DMS153 treated with DMSO at 0.1 percent for 48 hours (cell line): ENCODE data around the gene IP6K2.

Source experiments
- DNase-seq: peaks from one replicate; lab custom pipeline; 2025; ENCODE audit not compliant: unreplicated experiment; lab: John Stamatoyannopoulos, UW

IP6K2 gene

DNA sequence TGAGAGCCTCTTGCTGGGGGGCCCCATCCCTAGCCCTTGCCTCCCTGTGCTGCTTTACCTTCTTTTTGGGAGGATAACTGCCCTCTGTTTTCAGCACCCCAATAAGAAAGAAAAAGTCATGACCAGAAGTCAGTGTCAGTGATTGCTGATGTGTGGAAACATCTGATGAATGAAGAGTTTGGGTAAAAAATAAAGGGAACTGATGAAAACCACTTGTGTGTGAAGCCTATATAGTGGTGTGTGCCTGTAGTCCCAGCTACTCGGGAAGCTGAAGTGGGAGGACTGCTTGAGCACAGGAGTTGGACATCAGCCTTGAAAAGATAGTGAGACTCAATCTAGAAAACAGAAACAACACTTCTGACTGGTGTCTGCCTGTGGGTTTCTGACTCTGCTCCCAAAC, 44.5 kb downstream of the IP6K2 start:
- DNase-seq: no peak

DNA sequence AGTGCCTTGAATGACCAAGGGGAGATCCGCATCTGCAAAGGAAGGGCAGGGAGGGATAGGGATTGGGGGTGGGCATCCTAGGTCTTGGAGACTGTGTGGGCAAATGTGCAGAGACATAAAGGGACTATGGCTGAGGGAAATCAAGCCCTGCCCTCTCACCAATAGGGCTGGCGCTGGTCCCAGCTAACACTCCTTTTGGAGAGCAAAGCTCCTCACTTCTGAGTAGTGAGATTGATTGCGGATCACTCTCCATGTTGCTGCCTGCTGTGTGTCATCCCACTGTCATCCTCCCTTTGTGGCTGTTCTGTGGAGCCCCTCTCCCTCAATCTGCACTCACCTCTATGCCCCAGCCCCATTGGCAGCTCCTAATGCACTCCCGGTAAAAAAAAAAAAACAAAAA, 52.1 kb downstream of the IP6K2 start:
- DNase-seq: no peak

- no peak for DNase-seq
Observed at GRCh38 chr3:48664313-48664644, 52.7 kb downstream of the IP6K2 start.

GRCh38 chr3:48663489-48664312, 53.3 kb downstream of the IP6K2 start:
- DNase-seq: peak; percentile 65

- peak; percentile 48 for DNase-seq
Observed at GRCh38 chr3:48662753-48663488, 54.1 kb downstream of the IP6K2 start, which contains the start of gene CELSR3. TSS of gene CELSR3 (minus strand) at chr3:48662886. CDS start at chr3:48662634, 252 bp downstream.

DNA sequence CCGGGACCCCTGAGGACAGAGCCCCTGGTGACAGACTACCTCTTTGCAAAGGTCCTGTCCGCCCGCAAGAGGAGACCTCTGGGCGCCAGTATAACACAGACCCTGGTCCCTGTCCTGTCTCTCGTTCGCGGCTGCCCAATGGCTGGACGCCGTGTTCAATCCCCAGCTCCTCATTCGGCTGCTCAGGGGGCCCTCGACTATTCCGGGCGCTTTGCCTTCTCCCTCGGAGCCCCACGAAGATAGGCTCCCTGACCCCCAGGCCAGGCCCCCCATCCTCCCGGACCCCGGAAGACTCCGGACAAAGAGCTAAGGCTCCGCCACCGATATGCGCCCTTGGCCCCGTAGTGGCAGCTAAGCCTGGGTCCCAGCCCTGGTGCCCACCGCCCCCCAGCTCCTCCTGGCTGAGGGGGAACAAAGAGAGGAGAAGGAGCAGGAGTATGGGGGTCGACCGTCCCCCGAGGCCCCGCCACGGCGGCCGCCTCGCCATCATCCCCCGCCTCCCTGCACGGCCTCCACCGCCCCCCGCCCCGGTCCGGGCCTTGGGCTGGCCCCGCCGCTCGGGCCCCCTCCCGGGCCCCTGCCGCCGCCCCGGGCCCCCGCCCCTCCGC, 54.8 kb downstream of the IP6K2 start:
- no peak for DNase-seq

DNA sequence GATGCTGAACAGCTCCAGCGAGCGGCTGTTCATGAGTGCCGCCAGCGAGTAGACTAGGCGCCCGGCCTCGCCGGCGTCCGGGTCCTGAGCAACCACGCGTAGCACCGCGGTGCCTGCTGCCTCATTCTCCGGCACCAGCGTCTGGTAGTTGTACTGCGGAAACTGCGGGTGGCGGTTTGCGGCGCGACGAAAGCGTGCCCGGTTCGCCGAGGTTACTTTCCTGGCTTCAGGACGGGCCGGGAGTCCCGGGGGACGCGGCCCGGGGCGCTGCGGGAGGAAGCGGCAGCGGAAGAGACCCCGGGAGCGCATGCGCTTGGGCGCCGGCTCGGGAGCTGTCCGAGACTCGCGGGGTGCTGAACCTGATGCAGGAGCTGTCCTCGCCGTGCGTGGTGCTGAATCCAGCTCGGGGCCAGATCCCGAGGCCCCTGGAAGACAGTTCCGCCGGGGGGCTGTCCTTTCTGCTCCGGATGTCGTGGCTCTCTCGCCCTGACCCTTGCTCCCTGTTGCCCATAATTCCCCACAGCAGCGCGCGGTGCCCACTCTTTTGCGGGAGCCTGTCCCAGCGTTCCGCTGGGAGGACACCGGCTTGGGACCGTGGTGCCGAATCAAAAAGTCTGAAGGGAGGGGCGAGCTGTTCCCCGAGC, 55.4 kb downstream of the IP6K2 start:
- no peak for DNase-seq

DNA sequence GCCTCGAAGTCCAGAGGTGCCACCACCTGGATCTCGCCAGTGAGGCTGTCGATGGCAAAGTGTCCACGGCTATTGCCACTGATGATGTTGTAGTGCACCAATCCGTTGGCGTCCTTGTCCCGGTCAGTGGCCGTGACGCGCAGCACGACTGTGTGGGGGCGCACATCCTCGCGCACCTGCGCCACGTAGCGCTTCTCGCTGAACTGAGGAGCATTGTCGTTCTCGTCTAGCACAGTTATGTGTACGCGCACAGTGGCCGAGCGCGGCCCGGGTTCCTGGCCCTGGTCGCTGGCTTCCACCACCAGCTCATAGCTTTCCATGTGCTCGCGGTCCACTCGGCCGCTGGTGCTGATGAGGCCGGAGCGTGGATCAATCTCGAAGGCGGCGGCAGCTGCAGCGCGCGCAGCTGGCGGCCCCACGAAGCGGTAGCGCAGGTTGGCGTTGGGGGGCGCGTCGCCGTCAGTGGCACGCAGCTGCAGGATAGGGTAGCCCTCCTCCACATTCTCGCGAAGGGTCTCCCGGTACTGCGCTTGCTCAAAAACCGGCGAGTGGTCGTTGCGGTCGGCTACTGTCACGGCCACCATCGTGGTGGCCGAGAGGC, 56.1 kb downstream of the IP6K2 start:
- DNase-seq: no peak

DNA sequence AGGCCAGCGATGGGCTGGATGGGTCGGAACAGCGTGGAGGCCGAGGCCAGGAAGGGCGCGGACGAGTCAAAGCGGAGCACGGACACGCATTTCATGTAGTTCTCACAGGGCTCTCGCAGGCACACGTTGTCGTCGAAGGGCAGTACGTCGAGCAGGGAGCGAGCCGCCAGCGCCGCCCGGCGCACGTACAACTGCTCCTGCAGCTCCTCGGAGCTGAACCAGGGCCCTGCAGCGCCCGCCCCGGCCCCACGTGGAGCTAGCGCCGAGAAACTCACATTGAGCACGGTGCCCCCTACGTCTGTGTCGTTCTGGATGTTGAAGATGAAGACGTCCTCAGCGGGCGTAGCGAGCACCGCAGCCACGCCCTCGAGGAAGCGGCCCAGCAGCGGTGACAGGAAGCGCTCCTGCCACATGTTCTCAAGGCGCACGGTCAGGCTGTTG, 60.2 kb downstream of the IP6K2 start:
- DNase-seq: no peak

DNA sequence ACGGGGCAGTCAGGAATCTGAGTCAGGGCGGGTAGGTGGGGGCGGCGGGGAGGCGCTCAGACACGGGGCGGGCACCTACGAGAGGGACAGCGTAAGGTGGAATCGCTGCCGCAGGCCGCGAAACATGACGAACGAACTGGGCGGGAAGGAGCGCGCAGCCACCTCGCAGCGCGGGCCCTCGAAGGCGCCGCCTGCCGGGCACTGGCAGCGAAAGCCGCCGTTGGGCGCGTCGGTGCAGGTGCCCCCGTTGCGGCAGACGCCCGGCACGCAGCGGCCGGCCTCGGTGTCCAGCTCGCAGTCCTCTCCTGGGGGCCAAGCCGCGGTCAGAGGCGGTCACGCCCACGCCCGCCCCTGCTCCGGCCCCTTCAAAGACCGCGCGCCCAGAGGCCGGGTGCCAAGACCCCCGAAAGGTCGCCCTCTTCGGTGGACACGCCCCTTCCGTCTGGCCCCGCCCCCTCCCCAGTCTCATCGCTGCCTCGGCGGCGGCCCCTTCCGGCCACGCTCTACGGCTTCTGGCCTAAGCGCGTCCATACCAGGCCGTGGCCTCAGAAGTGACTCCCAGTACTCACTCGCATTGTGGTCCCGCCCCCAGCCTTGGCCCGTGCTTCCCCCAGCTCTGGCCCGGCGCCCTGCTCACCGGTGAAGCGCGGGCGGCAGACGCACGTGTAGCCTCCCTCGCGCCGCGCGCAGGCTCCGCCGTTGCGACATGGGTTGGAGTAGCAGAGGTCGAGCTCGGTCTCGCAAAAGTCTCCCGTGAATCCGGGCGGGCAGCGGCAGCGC, 60.8 kb downstream of the IP6K2 start:
- DNase-seq: no peak

DNA sequence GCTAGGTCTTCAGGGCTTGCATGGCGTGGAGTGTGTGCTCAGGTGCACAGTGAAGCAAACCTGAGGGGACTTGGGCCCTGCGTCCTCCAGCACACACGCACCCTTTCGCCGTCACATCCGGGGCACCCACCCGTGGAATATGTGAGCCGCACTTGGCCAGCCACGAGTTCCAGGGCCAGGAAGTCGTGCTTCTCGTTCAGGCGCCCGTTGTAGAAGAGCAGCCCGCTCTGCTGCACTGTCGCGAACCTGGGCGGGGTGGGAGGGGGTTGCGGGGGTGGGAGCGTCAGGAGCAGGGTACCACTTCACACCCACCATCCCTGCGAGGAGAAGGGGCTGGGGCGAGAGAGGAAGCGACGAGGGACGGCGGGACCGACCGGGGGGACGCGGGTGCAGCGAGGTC, 61.4 kb downstream of the IP6K2 start:
- no peak for DNase-seq

DNA sequence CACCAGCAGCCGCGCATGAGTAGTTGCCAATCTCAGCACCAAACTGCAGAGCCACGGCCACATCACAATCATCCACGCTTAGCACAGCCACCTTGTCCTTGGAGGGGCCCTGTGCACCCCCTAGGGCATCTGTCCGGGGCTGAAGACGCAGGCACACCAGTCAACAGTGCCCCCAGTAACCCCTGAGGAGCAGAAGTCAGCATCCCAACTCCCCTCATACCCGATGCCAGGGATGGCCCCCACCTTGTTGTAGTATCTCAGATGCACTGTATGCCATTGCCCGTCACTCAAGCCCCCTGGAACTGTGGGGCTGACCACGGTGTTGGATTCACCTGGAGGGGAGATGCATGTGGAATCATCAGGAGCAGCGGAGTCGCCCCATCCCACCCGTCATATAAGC, 62.0 kb downstream of the IP6K2 start:
- no peak for DNase-seq

DNA sequence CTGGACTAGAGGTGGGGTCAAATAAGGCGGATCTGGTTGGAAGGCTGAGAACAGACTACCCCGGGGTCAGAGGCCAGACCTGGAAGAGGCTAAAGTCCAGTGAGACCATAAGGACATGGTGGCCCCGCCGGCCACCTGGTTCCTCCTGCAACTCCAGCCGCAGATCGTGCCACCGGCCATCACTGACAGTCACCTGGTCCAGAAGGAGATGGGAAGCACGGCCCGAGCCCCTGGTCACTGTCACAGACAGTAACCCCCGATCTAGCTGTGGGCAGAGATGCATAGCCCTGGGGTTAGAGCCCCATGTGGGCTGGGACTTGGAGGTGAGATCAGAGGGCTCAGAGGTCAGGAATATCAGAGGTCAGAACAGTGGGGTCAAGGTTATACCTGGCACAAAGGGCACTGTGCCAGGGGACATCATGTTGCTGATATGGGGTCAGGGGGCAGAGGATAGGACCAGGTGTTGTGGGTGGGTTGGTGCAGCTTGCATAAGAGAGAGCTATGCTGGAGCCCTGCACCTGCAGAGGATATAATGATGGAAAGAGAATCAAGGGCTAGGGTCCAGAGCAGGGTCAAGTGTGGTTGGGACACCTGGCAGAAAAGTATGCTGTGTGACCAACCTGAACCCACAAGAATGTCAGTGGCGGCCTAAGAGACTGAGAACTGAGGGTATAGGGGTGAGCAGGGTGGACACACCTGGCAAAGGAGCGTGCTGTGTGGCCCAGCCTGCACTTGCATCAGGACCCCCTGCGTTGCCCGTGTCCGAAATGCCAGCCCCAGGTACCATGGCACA, 63.9 kb downstream of the IP6K2 start:
- DNase-seq: no peak

GRCh38 chr3:48651771-48652170, 65.2 kb downstream of the IP6K2 start:
- DNase-seq: no peak

DNA sequence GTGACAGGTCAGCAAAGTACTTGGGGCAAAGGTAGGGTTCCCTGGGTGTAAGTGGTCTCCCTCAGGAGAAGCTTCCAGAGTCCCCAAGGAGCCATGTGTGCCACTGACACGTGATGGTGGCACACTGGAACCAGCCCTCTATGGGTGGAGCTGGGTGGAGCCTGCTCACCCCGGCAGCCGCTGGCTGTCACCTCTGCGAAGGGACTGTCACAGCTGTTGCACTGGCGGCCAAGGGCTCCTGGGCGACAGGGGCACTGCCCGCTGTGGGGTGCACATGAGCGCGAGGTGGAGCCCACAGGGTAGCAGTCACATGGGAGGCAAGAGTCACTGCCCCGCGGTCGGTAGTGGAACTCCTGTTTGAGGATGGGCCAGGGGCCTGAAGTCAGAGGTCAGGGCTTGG, 66.3 kb downstream of the IP6K2 start:
- no peak for DNase-seq

DNA sequence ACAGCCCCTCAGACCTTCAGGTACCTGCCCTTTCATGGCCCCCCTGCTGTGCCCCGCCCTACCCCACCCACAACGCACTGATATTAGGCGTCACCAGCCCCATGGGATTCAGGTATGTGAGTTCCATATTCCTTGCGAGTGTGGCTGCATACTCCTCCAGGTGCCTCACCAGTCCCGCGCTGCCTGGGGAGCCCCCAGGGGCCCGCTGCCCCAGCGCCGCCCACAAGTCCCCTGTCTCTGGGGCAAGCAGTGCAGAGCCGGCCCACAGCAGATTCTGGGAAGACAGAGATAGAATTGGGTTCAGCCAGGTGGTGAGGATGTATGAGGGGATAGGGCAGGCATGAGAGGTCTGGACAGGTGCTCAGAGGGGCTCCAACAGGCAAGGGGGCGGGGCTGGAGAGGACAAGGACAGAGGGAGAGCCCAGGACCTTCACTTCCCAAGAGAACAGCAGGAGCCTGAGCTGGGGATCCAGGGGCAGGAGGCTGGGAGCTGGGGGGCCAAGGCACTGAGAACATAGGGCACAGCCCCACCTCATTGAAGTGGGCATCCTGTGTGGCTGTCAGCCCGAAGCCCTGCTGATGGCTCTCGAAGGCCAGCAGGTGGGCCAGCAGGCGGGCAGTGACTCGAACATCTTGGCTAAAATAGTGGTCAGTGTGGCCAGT, 68.7 kb downstream of the IP6K2 start:
- DNase-seq: no peak

DNA sequence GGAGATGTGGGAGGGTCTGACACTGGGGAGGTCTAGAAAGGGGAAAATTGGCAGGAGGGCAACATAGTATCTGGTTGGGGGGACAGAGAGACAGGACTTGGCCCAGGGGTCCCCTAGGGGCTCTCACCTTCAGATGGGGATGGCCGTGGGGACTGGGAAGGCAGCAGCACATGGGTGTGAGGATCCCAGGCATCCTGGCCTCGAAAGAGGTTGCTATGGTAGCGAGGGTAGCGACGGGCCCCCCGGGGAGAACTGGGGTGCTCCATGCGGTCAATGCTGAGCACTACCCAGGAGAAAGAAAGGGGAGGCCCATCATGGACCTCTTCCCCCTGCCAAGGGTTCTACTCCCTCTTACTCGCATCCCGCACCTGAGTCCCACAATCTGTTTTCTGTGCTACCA, 69.3 kb downstream of the IP6K2 start:
- DNase-seq: no peak

GRCh38 chr3:48644898-48645760, 71.9 kb downstream of the IP6K2 start:
- no peak for DNase-seq
